ENCODE measurements around the gene TRPT1.
A peak's percentile ranks its signal among the peaks of the same experiment; 100 is the strongest.

Gene TRPT1

GRCh38 chr11:64263947-64264317 is 37.9 kb upstream of the TRPT1 start:
- Histone ChIP-seq H3K4me2 (ENCODE audit: low read length) (no peak overlapping the region), H4K8ac (ENCODE audit: low read depth, low read length) (no peak overlapping the region), H3K23ac (ENCODE audit: low read length) (no peak overlapping the region), H3K4ac (ENCODE audit: low read depth, low read length) (no peak overlapping the region), H3K18ac (ENCODE audit: low read length) (no peak overlapping the region), H3K79me2 (ENCODE audit: control insufficient read depth, insufficient read depth, low read length) (no peaks in the 10 kb centered on the region), H2BK5ac (ENCODE audit: low read length) (no peak overlapping the region), H3K4me1 (ENCODE audit: control insufficient read depth, low read depth, low read length) (peaks cover 5% of the 10 kb centered on the region), H3K36me3 (ENCODE audit: control insufficient read depth, insufficient read depth, low read length) (peaks cover 14% of the 10 kb centered on the region), H3K56ac (ENCODE audit: low read length) (no peak overlapping the region), H2AK5ac (ENCODE audit: low read length) (no peak overlapping the region), H3K4me3 (ENCODE audit: low read length) (no peak overlapping the region), H2BK15ac (replicated peaks; ENCODE audit: low read depth) (no peak overlapping the region), H2BK120ac (ENCODE audit: low read depth, low read length) (no peak overlapping the region), H3K79me1 (ENCODE audit: low read length) (no peaks in the 10 kb centered on the region), H3K27ac (ENCODE audit: low read depth, low read length) (no peak overlapping the region), H4K5ac (ENCODE audit: low read length) (no peak overlapping the region), H3K27me3 (ENCODE audit: insufficient read depth, low read length, poor library complexity) (no peaks in the 10 kb centered on the region), H3K9ac (ENCODE audit: low read length) (no peak overlapping the region)
- DNase-seq = no peak
- no CpG with 5 or more reads among the region's 8 CpGs for WGBS (ENCODE audit: extremely low coverage, insufficient coverage, low lambda C conversion rate)

DNA sequence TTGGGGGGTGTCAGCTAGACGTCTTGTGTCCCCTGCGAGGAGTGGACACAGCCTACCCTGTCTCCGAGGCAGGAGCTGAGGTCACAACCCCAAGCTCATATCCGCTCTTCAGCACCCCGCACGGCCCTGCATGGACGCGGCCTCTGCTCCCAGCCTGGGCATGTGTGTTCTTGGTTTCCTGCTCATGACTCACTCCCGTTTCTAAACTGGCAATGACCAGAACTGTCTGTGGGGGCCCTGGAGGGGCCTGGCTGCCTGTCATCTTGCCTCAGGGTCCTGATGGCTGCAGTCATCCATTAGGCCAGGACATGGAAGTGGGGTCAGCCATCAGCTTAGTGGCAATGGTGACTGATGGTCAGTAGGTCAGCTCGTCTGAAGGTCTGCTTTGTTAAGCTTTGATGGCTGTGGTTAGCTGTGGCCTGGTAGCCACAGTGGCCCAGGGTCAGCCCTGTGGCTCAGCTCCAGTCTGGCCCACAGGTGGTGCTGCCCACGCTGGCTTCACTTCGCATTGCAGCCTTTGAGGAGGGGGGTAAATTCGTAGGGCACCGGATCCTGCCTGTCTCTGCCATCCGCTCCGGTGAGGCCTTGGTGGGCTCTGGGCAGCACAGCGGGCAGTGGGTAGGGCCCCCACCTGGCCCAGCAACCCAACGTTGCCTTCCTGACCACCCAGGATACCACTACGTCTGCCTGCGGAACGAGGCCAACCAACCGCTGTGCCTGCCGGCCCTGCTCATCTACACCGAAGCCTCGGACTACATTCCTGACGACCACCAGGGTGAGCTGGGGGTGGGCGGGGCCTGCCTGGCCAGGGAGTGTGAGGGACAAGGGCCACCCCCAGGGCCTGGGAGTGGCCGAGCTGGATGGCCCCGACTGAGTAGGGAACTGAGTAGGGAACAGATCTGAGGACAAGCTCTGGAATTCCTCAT is 37.3 kb upstream of the TRPT1 start:
- Histone ChIP-seq H3K23ac (ENCODE audit: low read length) (no peak overlapping the region), H3K9ac (ENCODE audit: low read length) (no peak overlapping the region), H2BK15ac (replicated peaks; ENCODE audit: low read depth) (no peak overlapping the region), H3K4ac (ENCODE audit: low read depth, low read length) (no peak overlapping the region), H4K5ac (ENCODE audit: low read length) (no peak overlapping the region), H3K4me3 (ENCODE audit: low read length) (no peak overlapping the region), H2AK5ac (ENCODE audit: low read length) (no peak overlapping the region), H3K36me3 (ENCODE audit: control insufficient read depth, insufficient read depth, low read length) (peaks cover 17% of the 10 kb centered on the region), H3K27me3 (ENCODE audit: insufficient read depth, low read length, poor library complexity) (no peaks in the 10 kb centered on the region), H4K8ac (ENCODE audit: low read depth, low read length) (no peak overlapping the region), H3K18ac (ENCODE audit: low read length) (no peak overlapping the region), H3K4me2 (ENCODE audit: low read length) (no peak overlapping the region), H3K4me1 (ENCODE audit: control insufficient read depth, low read depth, low read length) (peaks cover 1% of the 10 kb centered on the region), H3K27ac (ENCODE audit: low read depth, low read length) (no peak overlapping the region), H2BK120ac (ENCODE audit: low read depth, low read length) (no peak overlapping the region), H2BK5ac (ENCODE audit: low read length) (no peak overlapping the region), H3K79me1 (ENCODE audit: low read length) (no peaks in the 10 kb centered on the region), H3K79me2 (ENCODE audit: control insufficient read depth, insufficient read depth, low read length) (no peaks in the 10 kb centered on the region), H3K56ac (ENCODE audit: low read length) (no peak overlapping the region)
- DNase-seq = peak; percentile 62
- WGBS (ENCODE audit: extremely low coverage, insufficient coverage, low lambda C conversion rate) = no CpG with 5 or more reads among the region's 29 CpGs

DNA sequence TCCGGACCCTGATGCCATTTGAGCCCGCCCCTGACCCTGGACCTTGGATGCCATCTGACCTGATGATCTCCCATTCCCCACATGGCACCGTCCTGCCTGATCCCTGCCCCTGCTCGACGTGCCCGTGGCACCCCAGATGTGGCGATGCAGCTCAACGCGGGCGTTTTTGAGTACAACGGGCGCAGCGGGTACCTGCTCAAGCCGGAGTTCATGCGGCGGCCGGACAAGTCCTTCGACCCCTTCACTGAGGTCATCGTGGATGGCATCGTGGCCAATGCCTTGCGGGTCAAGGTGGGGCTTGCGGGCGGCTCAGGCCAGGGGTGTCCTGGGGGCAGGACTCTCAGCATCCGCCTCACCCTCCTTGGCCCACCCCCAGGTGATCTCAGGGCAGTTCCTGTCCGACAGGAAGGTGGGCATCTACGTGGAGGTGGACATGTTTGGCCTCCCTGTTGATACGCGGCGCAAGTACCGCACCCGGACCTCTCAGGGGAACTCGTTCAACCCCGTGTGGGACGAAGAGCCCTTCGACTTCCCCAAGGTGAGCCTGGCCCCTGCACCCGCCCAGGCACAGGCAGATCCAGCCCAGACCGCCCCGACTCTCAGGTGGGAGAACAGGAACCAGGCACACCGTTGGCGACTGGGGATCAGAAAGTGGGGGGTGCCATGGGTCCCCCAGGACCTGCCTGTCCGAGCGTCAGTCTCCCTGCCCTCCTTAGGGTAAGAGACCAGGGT is 36.5 kb upstream of the TRPT1 start:
- Histone ChIP-seq H3K4me2 (ENCODE audit: low read length) (no peak overlapping the region), H3K27me3 (ENCODE audit: insufficient read depth, low read length, poor library complexity) (no peaks in the 10 kb centered on the region), H3K4ac (ENCODE audit: low read depth, low read length) (no peak overlapping the region), H2BK120ac (ENCODE audit: low read depth, low read length) (no peak overlapping the region), H3K79me2 (ENCODE audit: control insufficient read depth, insufficient read depth, low read length) (no peaks in the 10 kb centered on the region), H2AK5ac (ENCODE audit: low read length) (no peak overlapping the region), H2BK15ac (replicated peaks; ENCODE audit: low read depth) (no peak overlapping the region), H3K23ac (ENCODE audit: low read length) (no peak overlapping the region), H3K27ac (ENCODE audit: low read depth, low read length) (no peak overlapping the region), H3K79me1 (ENCODE audit: low read length) (no peaks in the 10 kb centered on the region), H3K4me3 (ENCODE audit: low read length) (no peak overlapping the region), H3K18ac (ENCODE audit: low read length) (no peak overlapping the region), H3K9ac (ENCODE audit: low read length) (no peak overlapping the region), H4K8ac (ENCODE audit: low read depth, low read length) (no peak overlapping the region), H3K36me3 (ENCODE audit: control insufficient read depth, insufficient read depth, low read length) (peaks cover 17% of the 10 kb centered on the region), H3K56ac (ENCODE audit: low read length) (no peak overlapping the region), H2BK5ac (ENCODE audit: low read length) (no peak overlapping the region), H4K5ac (ENCODE audit: low read length) (no peak overlapping the region), H3K4me1 (ENCODE audit: control insufficient read depth, low read depth, low read length) (no peaks in the 10 kb centered on the region)
- no CpG with 5 or more reads among the region's 42 CpGs for WGBS (ENCODE audit: extremely low coverage, insufficient coverage, low lambda C conversion rate)
- DNase-seq = no peak

GRCh38 chr11:64261556-64262080 is 35.6 kb upstream of the TRPT1 start:
- Histone ChIP-seq H2AK5ac (ENCODE audit: low read length) (no peak overlapping the region), H3K36me3 (ENCODE audit: control insufficient read depth, insufficient read depth, low read length) (peaks cover 17% of the 10 kb centered on the region), H3K79me2 (ENCODE audit: control insufficient read depth, insufficient read depth, low read length) (no peaks in the 10 kb centered on the region), H4K5ac (ENCODE audit: low read length) (no peak overlapping the region), H3K23ac (ENCODE audit: low read length) (no peak overlapping the region), H3K27ac (ENCODE audit: low read depth, low read length) (no peak overlapping the region), H2BK15ac (replicated peaks; ENCODE audit: low read depth) (no peak overlapping the region), H2BK120ac (ENCODE audit: low read depth, low read length) (no peak overlapping the region), H4K8ac (ENCODE audit: low read depth, low read length) (no peak overlapping the region), H3K79me1 (ENCODE audit: low read length) (no peaks in the 10 kb centered on the region), H3K9ac (ENCODE audit: low read length) (no peak overlapping the region), H3K18ac (ENCODE audit: low read length) (no peak overlapping the region), H2BK5ac (ENCODE audit: low read length) (no peak overlapping the region), H3K27me3 (ENCODE audit: insufficient read depth, low read length, poor library complexity) (no peaks in the 10 kb centered on the region), H3K4me1 (ENCODE audit: control insufficient read depth, low read depth, low read length) (no peaks in the 10 kb centered on the region), H3K4me3 (ENCODE audit: low read length) (no peak overlapping the region), H3K4me2 (ENCODE audit: low read length) (no peak overlapping the region), H3K4ac (ENCODE audit: low read depth, low read length) (no peak overlapping the region), H3K56ac (ENCODE audit: low read length) (no peak overlapping the region)
- no CpG with 5 or more reads among the region's 18 CpGs for WGBS (ENCODE audit: extremely low coverage, insufficient coverage, low lambda C conversion rate)
- DNase-seq = no peak

DNA sequence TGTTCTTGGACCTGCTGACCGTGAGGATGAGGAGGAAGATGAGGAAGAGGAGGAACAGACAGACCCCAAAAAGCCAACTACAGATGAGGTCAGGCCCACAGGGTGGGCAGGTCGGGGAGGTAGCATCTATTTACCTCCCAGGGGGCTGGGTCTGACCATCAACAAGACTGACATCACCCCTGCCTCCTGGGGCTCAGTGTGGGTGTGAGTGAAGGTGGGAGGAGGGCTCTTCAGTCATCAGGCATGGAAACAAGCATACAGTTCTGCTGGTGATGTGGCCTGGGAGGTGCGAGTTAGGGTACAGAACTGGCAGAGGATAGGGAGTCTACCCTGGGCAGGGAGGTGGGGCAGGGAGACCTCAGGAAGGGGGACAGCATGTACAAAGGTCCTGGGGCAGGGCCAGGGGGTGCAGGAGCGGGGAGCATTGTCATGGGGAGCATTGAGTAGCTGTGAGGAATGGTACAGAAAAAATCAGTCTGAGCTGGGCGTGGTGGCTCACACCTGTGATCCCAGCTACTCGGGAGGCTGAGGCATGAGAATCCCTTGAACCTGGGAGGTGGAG is 34.2 kb upstream of the TRPT1 start:
- Histone ChIP-seq H3K36me3 (ENCODE audit: control insufficient read depth, insufficient read depth, low read length) (peaks cover 17% of the 10 kb centered on the region), H3K27me3 (ENCODE audit: insufficient read depth, low read length, poor library complexity) (no peaks in the 10 kb centered on the region), H2AK5ac (ENCODE audit: low read length) (no peak overlapping the region), H3K4ac (ENCODE audit: low read depth, low read length) (no peak overlapping the region), H4K5ac (ENCODE audit: low read length) (no peak overlapping the region), H3K79me1 (ENCODE audit: low read length) (no peaks in the 10 kb centered on the region), H3K27ac (ENCODE audit: low read depth, low read length) (no peak overlapping the region), H2BK15ac (replicated peaks; ENCODE audit: low read depth) (no peak overlapping the region), H3K23ac (ENCODE audit: low read length) (no peak overlapping the region), H3K56ac (ENCODE audit: low read length) (no peak overlapping the region), H4K8ac (ENCODE audit: low read depth, low read length) (no peak overlapping the region), H2BK120ac (ENCODE audit: low read depth, low read length) (no peak overlapping the region), H3K79me2 (ENCODE audit: control insufficient read depth, insufficient read depth, low read length) (no peaks in the 10 kb centered on the region), H3K18ac (ENCODE audit: low read length) (no peak overlapping the region), H3K4me2 (ENCODE audit: low read length) (no peak overlapping the region), H2BK5ac (ENCODE audit: low read length) (no peak overlapping the region), H3K4me3 (ENCODE audit: low read length) (no peak overlapping the region), H3K9ac (ENCODE audit: low read length) (no peak overlapping the region), H3K4me1 (ENCODE audit: control insufficient read depth, low read depth, low read length) (no peaks in the 10 kb centered on the region)
- no peak for DNase-seq
- WGBS (ENCODE audit: extremely low coverage, insufficient coverage, low lambda C conversion rate) = no CpG with 5 or more reads among the region's 6 CpGs

Data from mesendoderm (in vitro differentiated cells).